ENCODE measurements around the gene PLXNC1. TPM values are rescaled to one million over a fixed set of nuclear protein-coding genes. Genes with fewer than 3 reads are reported as not detected.

Gene PLXNC1
- total and polyA plus RNA-seq, 9 of the 15 experiments (the other 6 are each of a cell fraction or from before 2014, with no cell fraction given): 0.08 to 0.87 (median 0.28) TPM

DNA sequence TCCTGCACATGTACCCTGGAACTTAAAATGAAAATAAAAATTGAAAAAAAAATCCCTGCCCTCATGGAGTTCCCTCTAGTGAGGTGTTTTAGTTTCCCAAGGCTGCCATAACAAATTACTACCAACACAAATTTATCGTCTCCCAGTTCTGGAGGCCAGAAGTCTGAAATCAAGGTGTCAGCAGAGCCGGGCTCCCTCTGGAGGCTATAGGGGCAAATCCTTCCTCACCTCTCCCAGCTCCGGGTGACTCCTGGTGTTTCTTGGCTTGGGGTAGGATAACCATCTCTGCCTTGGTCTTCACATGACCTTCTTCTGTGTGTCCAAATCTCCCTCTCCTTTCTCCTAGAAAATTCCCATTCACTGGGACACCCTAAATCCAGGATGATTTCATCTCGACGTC, 50.1 kb downstream of the PLXNC1 start:
- H3K4me3 ChIP-seq: no peak overlapping the region
- ATAC-seq: peak; percentile 56; the same call in 1 of the 3 replicates

More for the DNA sequence above, 50.1 kb downstream of the PLXNC1 start:
- Histone ChIP-seq H3K4me1 (replicated peaks in 1 of 2; ENCODE audit: control insufficient read depth in 2 of 2, insufficient read depth in 2 of 2, low read length in 2 of 2) (0 out of 5 replicates have a peak, but pooled peaks cover 0 to 3% of the 10 kb centered on the region in 2 experiments), H3K9me3 (replicated peaks; ENCODE audit: control insufficient read depth, insufficient read depth, low read depth, low read length) (no peaks in the 10 kb centered on the region), H3K27ac (ENCODE audit: extremely low read depth, low read depth, low read length) (no peak overlapping the region), H3K36me3 (ENCODE audit: control insufficient read depth, insufficient read depth, low read length) (no peaks in the 10 kb centered on the region), H2AFZ (ENCODE audit: low read depth, low read length) (peak overlapping the region; percentile 74), H3K79me2 (ENCODE audit: control insufficient read depth, insufficient read depth, low read length) (no peaks in the 10 kb centered on the region), H3K9me1 (ENCODE audit: control insufficient read depth, insufficient read depth, low read length) (no peaks in the 10 kb centered on the region), H3K9ac (ENCODE audit: insufficient read depth in 1 of 2, low read depth in 2 of 2, low read length in 2 of 2) (no peak overlapping the region), H3K27me3 (ENCODE audit: control insufficient read depth in 2 of 2, insufficient read depth in 2 of 2, low read length in 2 of 2) (0 out of 5 replicates have a peak, but pooled peaks cover 0 to 5% of the 10 kb centered on the region in 2 experiments), H3K4me2 (ENCODE audit: insufficient read depth, low read length) (no peak overlapping the region), H4K20me1 (replicated peaks; ENCODE audit: control insufficient read depth, insufficient read depth, low read length) (no peaks in the 10 kb centered on the region)
- DNase-seq (ENCODE audit: extremely low read depth in 1 of 4, low spot score in 3 of 4) (peak in 1 of 4 experiments; percentile 27), FAIRE-seq (no peak)
- intact Hi-C loops (cut with micrococcal nuclease) (loop anchor here (5.0 kb wide), 1 partner anchor 56 kb away; no protein-coding TSS in a partner anchor), in situ Hi-C loops (cut with MboI) (no loop called here)
- ChIA-PET POLR2A (interaction anchor here (1.6 kb wide), 1 partner anchor 10 kb away, joined by 9 read pairs; no protein-coding TSS in a partner anchor), CTCF (ENCODE audit: low intra/inter-chr PET ratio) (no interaction called here)
- no TSS peak for BruUV-seq (replicated peaks)
- TF ChIP-seq POLR3G (IDR thresholded peaks at IDR 0.05; ENCODE audit: extremely low read depth, insufficient read length, insufficient replicate concordance) (no peak), RAD21 (CRISPR knock-in tag; conservative IDR thresholded peaks at IDR 0.05 in 1 of 2, IDR thresholded peaks at IDR 0.05 in 1 of 2) (peak; percentile 19 to 54)
- TF ChIP-seq, protein P1, sequence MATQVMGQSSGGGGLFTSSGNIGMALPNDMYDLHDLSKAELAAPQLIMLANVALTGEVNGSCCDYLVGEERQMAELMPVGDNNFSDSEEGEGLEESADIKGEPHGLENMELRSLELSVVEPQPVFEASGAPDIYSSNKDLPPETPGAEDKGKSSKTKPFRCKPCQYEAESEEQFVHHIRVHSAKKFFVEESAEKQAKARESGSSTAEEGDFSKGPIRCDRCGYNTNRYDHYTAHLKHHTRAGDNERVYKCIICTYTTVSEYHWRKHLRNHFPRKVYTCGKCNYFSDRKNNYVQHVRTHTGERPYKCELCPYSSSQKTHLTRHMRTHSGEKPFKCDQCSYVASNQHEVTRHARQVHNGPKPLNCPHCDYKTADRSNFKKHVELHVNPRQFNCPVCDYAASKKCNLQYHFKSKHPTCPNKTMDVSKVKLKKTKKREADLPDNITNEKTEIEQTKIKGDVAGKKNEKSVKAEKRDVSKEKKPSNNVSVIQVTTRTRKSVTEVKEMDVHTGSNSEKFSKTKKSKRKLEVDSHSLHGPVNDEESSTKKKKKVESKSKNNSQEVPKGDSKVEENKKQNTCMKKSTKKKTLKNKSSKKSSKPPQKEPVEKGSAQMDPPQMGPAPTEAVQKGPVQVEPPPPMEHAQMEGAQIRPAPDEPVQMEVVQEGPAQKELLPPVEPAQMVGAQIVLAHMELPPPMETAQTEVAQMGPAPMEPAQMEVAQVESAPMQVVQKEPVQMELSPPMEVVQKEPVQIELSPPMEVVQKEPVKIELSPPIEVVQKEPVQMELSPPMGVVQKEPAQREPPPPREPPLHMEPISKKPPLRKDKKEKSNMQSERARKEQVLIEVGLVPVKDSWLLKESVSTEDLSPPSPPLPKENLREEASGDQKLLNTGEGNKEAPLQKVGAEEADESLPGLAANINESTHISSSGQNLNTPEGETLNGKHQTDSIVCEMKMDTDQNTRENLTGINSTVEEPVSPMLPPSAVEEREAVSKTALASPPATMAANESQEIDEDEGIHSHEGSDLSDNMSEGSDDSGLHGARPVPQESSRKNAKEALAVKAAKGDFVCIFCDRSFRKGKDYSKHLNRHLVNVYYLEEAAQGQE (IDR thresholded peaks at IDR 0.05; ENCODE audit: borderline replicate concordance): peak; percentile 5; the same call in 1 of the 2 replicates
- TF ChIP-seq, protein P1 (CRISPR knock-in tag; IDR thresholded peaks at IDR 0.05; ENCODE audit: low read depth): no peak
- TF ChIP-seq, protein P2, sequence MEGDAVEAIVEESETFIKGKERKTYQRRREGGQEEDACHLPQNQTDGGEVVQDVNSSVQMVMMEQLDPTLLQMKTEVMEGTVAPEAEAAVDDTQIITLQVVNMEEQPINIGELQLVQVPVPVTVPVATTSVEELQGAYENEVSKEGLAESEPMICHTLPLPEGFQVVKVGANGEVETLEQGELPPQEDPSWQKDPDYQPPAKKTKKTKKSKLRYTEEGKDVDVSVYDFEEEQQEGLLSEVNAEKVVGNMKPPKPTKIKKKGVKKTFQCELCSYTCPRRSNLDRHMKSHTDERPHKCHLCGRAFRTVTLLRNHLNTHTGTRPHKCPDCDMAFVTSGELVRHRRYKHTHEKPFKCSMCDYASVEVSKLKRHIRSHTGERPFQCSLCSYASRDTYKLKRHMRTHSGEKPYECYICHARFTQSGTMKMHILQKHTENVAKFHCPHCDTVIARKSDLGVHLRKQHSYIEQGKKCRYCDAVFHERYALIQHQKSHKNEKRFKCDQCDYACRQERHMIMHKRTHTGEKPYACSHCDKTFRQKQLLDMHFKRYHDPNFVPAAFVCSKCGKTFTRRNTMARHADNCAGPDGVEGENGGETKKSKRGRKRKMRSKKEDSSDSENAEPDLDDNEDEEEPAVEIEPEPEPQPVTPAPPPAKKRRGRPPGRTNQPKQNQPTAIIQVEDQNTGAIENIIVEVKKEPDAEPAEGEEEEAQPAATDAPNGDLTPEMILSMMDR (IDR thresholded peaks at IDR 0.05 in 2 of 3, conservative IDR thresholded peaks at IDR 0.05 in 1 of 3; ENCODE audit: insufficient read depth in 2 of 3, low read depth in 1 of 3, low read length in 3 of 3): peak in 2 of 3 experiments; percentile 36 to 45; a peak in 4 of 6 replicates
- TF ChIP-seq, protein P3, sequence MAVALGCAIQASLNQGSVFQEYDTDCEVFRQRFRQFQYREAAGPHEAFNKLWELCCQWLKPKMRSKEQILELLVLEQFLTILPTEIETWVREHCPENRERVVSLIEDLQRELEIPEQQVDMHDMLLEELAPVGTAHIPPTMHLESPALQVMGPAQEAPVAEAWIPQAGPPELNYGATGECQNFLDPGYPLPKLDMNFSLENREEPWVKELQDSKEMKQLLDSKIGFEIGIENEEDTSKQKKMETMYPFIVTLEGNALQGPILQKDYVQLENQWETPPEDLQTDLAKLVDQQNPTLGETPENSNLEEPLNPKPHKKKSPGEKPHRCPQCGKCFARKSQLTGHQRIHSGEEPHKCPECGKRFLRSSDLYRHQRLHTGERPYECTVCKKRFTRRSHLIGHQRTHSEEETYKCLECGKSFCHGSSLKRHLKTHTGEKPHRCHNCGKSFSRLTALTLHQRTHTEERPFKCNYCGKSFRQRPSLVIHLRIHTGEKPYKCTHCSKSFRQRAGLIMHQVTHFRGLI (CRISPR knock-in tag; IDR thresholded peaks at IDR 0.05): no peak
- WGBS (ENCODE audit: insufficient coverage, low coverage, missing lambda C conversion rate): 10% methylated on average over 5 of the region's 5 CpGs

All from K562 (cell line).